ENCODE data around the gene FBXO24.
"Not testable (repeated sequence)": the region's sequence is repeated elsewhere in the genome, so short reads cannot be mapped to it uniquely, and the experiment has no call there.

The FBXO24 gene

GRCh38 chr7:100561491-100562194 is 24.5 kb upstream of the FBXO24 start:
- DNase-seq: no peak

- no peak for DNase-seq
Measured at GRCh38 chr7:100562195-100563099, 23.7 kb upstream of the FBXO24 start.

DNA sequence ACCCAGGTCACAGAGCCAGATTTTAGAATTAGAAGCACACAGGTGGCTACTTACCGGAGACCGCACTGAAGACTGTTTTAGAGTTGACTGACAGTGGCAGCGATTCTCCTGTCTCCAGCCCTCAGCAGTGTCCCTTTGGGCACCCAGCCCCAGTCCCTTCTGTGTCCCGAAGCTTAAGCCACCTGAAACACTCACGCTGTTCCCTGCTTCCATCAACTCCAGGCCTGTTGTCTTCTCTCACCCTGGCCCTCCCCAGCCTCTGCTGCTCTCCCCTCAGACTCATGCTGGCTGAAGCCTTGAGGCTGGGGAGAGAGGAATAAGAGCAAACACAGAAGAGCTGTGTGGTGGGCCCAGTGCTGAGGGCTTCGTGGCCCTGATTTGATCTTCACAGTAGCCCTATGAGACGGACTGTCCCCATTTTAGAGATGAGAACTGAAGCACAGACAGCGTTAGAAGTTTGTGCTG is 23.0 kb upstream of the FBXO24 start:
- no peak for DNase-seq

- no peak for DNase-seq
Measured at GRCh38 chr7:100563809-100564400, 22.2 kb upstream of the FBXO24 start.

DNA sequence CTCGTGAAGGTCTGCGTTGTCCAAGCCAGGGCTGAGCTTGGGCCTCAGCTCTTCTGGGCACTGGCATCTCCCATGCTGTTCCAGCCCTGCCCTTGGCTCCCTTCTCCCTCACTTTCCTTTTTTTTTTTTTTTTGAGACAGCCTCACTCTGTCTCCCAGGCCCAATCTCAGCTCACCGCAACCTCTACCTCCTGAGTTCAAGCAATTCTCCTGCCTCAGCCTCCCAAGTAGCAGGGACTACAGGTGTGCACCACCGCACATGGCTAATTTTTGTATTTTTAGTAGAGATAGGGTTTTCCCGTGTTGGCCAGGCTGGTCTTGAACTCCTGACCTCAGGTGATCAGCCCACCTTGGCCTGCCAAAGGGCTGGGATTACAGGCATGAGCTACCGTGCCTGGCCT is 21.7 kb upstream of the FBXO24 start:
- DNase-seq: not testable (repeated sequence)

GRCh38 chr7:100565133-100565571 is 21.0 kb upstream of the FBXO24 start:
- no peak for DNase-seq

DNA sequence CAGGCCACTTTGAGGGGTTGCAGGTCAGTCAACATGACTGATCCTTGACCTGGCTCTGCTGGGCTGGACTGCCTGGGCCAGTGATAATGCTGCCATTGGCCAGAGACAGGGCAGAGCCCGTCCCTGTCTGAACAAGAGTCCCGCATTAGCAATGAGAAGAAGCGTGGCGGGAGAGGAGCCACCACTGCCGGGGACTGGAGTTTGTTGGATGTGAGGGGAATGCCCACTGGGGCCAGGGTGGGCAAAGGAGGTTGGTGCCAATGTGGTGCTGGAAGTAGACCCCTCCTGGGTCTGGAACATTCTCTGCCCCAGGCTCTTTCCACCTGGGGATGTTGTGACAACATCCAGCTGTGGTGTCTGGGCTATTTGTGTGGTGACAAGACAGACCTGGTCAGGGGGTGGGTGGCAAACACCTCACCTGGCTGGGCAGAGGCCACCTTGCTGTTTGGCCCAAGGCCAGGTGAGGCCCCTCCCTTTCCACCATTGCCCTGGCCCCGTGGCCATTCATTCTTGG is 20.1 kb upstream of the FBXO24 start:
- DNase-seq: no peak

GRCh38 chr7:100567031-100567730 is 18.9 kb upstream of the FBXO24 start:
- DNase-seq: no peak

- no peak for DNase-seq
Measured at GRCh38 chr7:100567751-100568175, 18.4 kb upstream of the FBXO24 start.

- DNase-seq: no peak
Measured at GRCh38 chr7:100568176-100568895, 17.8 kb upstream of the FBXO24 start.

DNA sequence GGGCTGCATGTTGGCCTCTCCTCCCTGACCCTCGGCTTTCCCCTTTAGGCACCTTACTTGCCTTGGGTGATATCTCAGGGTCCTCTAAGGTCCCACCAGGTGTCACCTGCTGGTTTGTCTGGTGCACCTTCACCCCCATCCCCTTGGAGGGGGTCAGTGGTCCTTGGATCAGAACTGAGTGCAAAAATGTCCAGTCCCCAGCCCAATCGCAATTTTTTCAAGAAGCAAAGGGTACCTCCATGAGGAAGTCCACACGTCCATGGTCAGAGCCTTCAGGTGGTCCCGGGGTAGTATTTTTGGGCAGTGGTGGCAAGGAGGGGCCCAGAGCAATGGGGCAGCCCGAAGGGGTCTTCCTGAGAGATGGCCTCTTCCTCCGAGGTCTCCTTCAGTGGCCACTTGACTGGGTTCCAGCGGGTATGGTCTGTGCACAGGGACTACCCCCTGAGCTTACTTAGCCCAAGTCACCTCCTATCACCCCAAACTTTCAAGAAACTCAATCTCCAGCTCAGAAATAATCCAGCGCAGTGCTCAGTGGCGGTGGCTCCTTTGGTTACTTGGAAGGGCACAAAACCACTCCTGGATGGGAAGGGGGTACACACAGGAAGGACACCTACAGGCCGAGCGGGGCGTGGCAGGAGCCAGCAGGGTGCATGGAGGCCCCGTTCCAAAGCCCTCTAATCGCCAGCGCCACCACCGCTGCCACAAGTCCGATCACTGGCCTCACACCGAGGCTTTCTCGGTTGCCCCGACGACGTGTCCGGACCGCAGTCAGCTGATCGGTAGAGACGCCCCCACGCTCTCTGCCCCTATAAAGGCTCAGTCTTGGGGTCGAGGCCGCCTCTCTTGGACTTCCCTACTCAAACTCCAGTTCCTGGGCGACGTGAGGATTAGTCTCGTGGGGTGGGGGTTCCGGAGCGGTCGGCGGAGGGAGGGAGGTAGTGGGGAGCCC is 17.0 kb upstream of the FBXO24 start:
- DNase-seq: peak; percentile 21

DNA sequence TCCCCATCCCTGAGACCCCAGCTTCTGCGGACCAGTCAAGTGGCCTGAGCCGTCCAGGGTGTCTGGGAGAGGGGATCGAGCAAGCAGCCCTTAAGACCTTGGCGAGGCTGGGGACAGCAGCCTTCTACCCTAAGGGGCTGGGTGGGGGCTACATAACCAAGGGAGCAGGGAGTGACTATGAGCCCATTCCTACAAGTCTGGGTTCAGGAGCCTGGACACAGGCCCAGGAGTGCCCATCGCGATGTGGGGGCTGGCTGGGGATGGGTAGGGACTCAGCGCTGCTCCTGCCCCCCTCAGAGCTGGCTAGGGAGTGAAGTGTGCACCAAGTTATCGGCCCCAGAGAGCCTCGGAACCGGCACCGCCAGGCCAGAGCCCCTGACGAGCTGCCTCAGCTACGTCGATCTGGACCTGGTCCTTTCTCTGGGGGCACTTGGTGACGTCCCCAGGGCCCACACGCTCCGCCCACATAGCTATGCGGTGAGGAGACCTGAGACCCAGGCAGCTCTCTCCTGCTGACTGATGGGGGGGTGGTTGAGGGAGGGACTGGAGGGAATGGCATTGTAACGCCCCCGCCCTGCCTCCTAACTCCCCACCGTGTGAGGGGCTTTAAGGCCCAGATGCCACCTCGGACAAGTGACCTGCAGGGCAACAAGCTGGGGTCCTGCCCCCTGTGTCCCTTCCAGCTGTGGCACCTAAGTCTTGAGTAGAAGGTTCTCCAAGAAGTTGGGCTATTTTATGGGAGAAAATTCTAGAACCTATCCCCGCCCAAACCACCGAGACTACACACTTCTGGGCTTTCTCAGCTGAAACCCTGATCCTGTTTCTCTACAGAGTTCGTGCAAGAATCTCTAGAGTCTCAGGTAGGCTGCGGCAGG is 14.9 kb upstream of the FBXO24 start:
- no peak for DNase-seq

- no peak for DNase-seq
Measured at GRCh38 chr7:100571829-100572116, 14.4 kb upstream of the FBXO24 start.

- no peak for DNase-seq
Measured at GRCh38 chr7:100572281-100572948, 13.7 kb upstream of the FBXO24 start.

- no peak for DNase-seq
Measured at GRCh38 chr7:100572949-100573675, 13.0 kb upstream of the FBXO24 start.

- no peak for DNase-seq
Measured at GRCh38 chr7:100573691-100574361, 12.3 kb upstream of the FBXO24 start, which contains the start of gene SAP25. Gene SAP25, minus strand, starts transcription at chr7:100573900. Its CDS starts 158 bp downstream, at chr7:100573742.

GRCh38 chr7:100574362-100575205 is 11.5 kb upstream of the FBXO24 start:
- no peak for DNase-seq
